ENCODE measurements around the gene ZC2HC1C. TPM values are rescaled to one million over a fixed set of nuclear protein-coding genes. Genes with fewer than 3 reads are reported as not detected.
"Not testable (repeated sequence)": the region's sequence is repeated elsewhere in the genome, so short reads cannot be mapped to it uniquely, and the experiment has no call there.

ZC2HC1C gene
- total RNA-seq, 2 experiments from 2014 or later: 0.40 to 0.56 TPM

DNA sequence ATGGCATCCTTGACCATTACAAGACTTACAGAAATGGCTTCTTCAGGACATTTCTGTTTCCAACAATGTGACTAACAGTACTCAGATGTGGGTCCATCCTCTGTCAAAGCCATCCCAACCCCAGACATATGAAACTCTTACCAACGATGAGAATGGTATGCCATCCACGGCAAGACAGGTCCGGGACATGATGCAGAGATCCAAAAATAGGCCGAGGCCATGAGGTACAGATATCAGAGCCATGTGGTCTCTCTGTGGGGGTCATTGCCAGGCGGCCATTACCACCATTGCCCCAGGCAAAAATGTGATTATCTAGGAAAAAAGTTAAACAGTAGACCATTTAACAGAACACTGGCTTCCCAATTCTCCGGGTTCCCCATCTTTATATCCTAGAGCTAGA lies 27.5 kb downstream of the ZC2HC1C start:
- Mint-ChIP-seq H3K4me1 (no peaks in the 10 kb centered on the region), H3K27me3 (no peaks in the 10 kb centered on the region)

DNA sequence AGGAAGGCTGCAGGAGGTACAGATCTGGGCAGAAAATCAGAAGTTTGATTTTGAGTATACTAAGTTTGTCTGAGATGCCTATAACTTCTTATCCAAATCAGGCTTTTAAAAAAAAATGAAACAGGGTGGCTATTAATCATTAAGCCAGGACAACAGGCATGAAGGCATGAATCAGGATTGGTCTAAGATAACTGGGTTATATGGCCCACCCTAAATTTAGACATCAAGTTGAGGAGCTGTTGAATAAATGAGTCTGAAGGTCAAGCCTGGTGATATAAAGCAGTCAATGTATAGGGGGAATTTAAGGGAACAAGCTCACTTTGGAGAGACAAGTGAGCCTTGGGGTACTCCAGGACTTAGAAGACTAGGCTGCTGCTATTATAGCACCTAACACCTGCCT lies 28.8 kb downstream of the ZC2HC1C start:
- Mint-ChIP-seq H3K27ac (no peak overlapping the region), H3K27me3 (no peaks in the 10 kb centered on the region), H3K9me3 (no peaks in the 10 kb centered on the region), H3K4me3 (no peak overlapping the region), H3K4me1 (no peaks in the 10 kb centered on the region), H3K36me3 (peaks cover 27% of the 10 kb centered on the region)
- DNase-seq: no peak

More for the DNA sequence above, 27.5 kb downstream of the ZC2HC1C start:
- Mint-ChIP-seq H3K9me3 (no peaks in the 10 kb centered on the region), H3K4me3 (no peak overlapping the region), H3K27ac (no peak overlapping the region), H3K36me3 (peaks cover 23% of the 10 kb centered on the region)
- DNase-seq: no peak

DNA sequence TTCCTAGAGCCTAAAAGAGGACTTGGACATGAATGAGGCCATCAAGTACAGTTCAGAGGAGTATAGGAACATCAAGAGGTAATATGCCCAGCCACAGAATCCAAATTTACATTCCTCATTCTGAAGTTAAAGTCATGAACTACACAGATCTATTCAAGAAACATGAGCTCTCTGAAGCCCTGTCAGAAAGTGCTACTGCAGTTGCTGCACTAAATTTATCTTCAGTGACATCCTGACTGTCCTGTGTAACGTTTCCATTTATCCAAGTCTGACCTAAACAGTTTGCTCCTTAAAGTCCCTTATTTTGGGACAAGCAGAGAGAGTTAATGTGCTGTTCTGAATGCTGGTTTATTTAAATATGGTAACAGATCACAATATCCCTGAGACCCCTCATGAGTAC lies 29.2 kb downstream of the ZC2HC1C start:
- DNase-seq: no peak
- Mint-ChIP-seq H3K9me3 (no peaks in the 10 kb centered on the region), H3K36me3 (peaks cover 27% of the 10 kb centered on the region), H3K4me1 (no peaks in the 10 kb centered on the region), H3K4me3 (no peak overlapping the region), H3K27ac (no peak overlapping the region), H3K27me3 (no peaks in the 10 kb centered on the region)

DNA sequence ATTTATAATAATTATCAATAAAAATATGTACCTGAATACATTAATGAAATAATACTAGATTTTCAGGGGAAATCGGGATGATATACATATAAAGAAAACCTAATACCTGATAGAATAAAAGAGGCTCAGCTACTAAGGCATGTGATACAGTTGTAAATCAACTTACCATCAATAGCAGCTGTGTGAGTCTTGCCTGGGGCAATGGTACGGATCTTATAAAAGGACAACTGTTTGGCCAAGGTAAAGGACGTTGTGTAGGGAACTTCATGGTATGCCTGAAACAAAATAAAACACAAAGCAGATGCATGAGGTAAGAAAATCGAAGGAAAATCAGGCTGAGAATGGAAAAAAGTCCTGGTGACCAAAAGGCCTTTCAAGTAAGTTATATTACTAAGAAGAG lies 32.0 kb downstream of the ZC2HC1C start:
- Mint-ChIP-seq H3K4me3 (no peak overlapping the region), H3K27me3 (no peaks in the 10 kb centered on the region), H3K9me3 (no peaks in the 10 kb centered on the region), H3K36me3 (peaks cover 21% of the 10 kb centered on the region), H3K27ac (no peak overlapping the region), H3K4me1 (no peaks in the 10 kb centered on the region)
- DNase-seq: no peak

DNA sequence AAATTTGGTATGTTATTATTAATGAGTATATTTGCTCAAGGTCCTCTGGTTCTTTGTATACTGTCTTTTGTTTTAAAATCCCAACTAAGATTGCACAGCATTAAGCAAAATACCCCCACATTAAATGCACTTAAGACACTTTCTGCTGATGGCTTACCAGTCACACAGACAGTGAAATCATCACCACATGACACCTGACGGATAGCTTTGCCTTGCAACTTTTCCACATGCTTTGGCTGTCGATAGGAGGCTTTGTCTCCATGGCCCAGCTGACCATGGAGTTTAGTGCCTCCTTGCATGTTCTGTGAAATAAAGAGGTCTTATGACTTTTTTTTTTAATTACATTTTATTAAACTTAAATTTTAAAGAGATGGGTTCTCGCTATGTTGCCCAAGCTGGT lies 37.7 kb downstream of the ZC2HC1C start:
- H3K27me3 Mint-ChIP-seq: no peaks in the 10 kb centered on the region
- no peak for DNase-seq
- H3K4me1 Mint-ChIP-seq: peaks cover 4% of the 10 kb centered on the region
- H3K9me3 Mint-ChIP-seq: no peaks in the 10 kb centered on the region
- no peak overlapping the region for H3K27ac Mint-ChIP-seq
- no peak overlapping the region for H3K4me3 Mint-ChIP-seq
- H3K36me3 Mint-ChIP-seq: peaks cover 22% of the 10 kb centered on the region

DNA sequence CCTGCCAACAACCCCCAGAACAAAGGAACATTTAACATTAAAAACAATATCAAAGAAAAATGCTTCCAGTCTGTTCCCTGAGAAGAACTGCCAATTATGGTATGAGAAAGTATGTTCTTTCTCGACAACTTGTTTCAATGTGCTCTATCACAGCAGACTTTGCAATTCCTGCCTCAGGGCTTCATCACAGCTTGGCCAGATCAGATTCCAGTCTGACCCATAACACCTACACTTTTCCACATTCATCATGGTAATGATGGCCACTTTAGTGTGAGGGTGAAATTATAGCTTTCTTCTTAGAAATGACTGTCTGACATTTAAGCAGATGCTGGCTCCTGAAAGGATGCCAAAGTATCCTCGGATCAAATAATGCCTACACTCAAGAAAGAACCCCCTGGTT lies 40.4 kb downstream of the ZC2HC1C start:
- Mint-ChIP-seq H3K27ac (no peak overlapping the region), H3K27me3 (no peaks in the 10 kb centered on the region), H3K9me3 (no peaks in the 10 kb centered on the region), H3K36me3 (peaks cover 27% of the 10 kb centered on the region), H3K4me1 (peaks cover 15% of the 10 kb centered on the region), H3K4me3 (no peak overlapping the region)
- DNase-seq: no peak

DNA sequence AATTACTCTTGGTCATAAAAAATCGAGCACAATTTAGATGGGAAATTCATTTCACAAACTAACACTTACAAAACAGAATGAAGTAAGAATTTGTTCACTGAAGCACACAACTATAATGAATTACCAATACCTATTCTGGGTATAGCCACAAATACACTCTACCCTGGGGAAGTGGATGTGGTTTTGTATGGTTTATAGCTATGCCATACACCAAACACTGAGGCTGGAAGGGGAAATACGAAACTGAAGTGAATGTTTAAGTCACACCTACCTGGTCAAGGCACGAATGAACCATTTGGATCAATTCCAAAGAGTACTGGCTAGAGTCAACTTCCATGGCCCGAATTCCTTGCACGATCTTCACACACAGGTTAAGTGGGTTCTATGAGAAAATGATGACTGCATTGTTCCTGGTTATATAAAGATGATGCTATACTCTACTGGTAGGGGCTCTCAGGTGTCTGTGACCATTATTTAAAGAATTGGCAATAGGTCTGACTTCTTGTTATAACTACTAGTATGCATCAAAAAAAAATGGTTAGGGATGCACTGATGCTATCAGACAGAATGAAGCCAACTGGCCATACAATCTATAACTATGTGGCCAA lies 44.6 kb downstream of the ZC2HC1C start:
- Mint-ChIP-seq H3K27me3 (no peaks in the 10 kb centered on the region), H3K36me3 (peaks cover 27% of the 10 kb centered on the region), H3K4me3 (no peak overlapping the region), H3K27ac (no peak overlapping the region), H3K4me1 (peaks cover 15% of the 10 kb centered on the region), H3K9me3 (no peaks in the 10 kb centered on the region)
- no peak for DNase-seq

DNA sequence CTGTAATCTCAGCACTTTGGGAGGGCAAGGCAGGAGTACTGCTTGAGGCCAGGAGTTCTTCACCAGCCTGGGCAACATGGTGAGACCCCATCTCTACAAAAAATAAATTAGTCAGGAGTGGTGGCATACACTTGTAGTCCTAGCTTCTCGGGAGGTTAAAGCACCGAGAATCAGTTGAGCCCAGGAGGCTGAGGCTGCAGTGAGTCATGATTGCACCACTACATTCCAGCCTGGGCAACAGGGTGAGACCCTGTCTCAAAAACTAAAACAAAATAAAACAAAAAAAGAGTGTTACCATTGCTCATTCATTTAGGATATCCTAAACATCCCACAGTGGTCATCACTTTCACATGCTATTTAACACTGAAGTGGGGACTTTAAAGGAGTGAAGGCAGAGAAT lies 49.6 kb downstream of the ZC2HC1C start:
- Mint-ChIP-seq H3K4me3 (no peak overlapping the region), H3K27ac (no peak overlapping the region), H3K4me1 (peaks cover 19% of the 10 kb centered on the region), H3K9me3 (no peaks in the 10 kb centered on the region), H3K27me3 (no peaks in the 10 kb centered on the region), H3K36me3 (peaks cover 17% of the 10 kb centered on the region)
- no peak for DNase-seq

DNA sequence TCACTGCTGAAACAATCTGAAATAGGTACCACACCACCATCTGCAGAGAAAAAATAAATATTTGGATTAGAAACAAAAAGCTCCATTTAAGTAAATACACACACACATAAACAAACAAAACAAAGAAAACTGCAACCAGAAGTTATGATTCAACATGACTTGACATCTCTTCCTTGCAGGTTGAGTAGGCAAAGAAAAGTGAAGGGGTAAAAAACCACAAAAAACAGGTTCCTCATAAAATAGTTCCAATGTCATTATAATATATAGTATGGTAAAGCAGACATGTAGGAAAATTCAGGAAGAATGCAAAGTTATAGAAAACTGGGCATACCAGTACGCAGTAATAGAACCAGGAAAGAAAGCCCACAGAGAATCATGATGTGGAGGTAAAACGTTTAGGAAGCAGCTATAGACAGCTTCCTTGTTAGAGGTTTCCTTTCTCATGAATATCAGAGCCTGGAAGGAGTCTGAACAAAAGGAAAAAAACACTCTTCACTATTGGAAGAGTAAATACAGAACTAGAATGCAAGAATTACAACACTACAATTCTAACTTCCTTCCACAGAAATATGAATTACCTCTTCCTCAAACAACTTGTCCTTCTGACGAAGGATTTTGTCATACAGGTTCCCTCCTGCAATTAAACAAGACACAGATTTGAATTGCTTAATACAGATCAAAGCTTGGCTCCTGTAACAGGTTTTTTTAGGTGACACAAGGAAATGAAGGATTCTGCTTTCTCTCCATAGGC lies 51.3 kb downstream of the ZC2HC1C start:
- Mint-ChIP-seq H3K27ac (no peak overlapping the region), H3K4me1 (peaks cover 29% of the 10 kb centered on the region), H3K36me3 (peaks cover 17% of the 10 kb centered on the region), H3K9me3 (no peaks in the 10 kb centered on the region), H3K4me3 (no peak overlapping the region), H3K27me3 (no peaks in the 10 kb centered on the region)
- no peak for DNase-seq

DNA sequence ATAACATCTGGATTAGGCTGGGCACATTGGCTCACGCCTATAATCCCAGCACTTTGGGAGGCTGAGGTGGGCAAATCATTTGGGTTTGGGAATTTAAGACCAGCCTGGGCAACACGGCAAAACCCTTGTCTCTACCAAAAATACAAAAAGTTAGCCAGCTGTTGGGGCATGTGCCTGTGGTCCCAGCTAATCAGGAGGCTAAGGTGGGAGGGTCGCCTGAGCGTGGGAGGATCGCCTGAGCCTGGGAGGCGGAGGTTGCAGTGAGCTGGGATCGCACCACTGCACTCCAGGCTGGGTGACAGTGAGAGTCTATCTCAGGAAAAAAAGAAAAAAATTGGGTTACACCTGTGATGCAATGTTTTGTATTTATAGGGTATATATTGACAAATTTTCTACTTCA lies 52.1 kb downstream of the ZC2HC1C start:
- peaks cover 23% of the 10 kb centered on the region for H3K36me3 Mint-ChIP-seq
- no peaks in the 10 kb centered on the region for H3K9me3 Mint-ChIP-seq
- no peaks in the 10 kb centered on the region for H3K27me3 Mint-ChIP-seq
- no peak overlapping the region for H3K4me3 Mint-ChIP-seq
- H3K4me1 Mint-ChIP-seq: peaks cover 34% of the 10 kb centered on the region
- H3K27ac Mint-ChIP-seq: no peak overlapping the region
- no peak for DNase-seq

DNA sequence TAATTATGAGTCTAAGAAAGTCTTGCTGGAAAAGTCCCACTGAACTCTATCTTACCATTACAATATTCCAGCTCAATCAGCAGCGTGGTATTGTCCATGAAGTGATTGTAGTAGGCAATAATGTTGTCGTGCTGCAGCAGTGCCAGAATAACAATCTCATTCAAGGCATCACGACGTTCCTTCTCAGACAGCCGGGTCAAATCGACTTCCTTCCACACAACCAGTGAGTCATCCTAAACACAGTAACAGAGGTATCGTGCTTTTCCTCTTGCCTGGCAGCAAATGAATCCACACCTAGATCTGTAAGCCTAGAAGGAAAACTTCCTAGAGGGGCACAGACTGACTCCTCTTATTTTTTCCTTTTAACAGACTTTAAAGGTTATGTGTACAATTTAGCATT lies 54.5 kb downstream of the ZC2HC1C start:
- peak overlapping the region; percentile 60 for H3K4me3 Mint-ChIP-seq
- H3K4me1 Mint-ChIP-seq: peaks cover 45% of the 10 kb centered on the region

DNA sequence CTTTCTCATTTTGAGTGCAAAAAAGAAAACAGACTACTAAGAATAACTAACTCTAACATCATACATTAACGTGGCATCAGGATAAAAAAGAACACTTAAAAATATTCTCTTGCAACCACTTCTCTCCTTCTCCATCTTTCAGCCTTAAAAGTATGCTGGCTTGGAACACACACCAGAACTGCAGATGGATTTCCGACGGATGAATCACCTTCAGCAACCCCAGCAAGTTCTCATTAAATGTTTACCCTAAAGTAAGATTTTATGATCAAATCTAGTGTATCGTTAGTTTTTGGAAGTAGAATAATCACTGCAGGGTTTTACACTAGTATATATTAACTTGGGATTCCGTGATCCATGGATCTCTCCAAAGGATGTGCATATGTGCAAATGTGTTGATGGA lies 56.2 kb downstream of the ZC2HC1C start:
- no peak for DNase-seq
- no peaks in the 10 kb centered on the region for H3K9me3 Mint-ChIP-seq
- H3K27me3 Mint-ChIP-seq: no peaks in the 10 kb centered on the region
- H3K36me3 Mint-ChIP-seq: peaks cover 28% of the 10 kb centered on the region
- H3K4me1 Mint-ChIP-seq: peaks cover 41% of the 10 kb centered on the region
- H3K4me3 Mint-ChIP-seq: peak overlapping the region; percentile 95
- no peak overlapping the region for H3K27ac Mint-ChIP-seq

More for the DNA sequence above, 54.5 kb downstream of the ZC2HC1C start:
- no peaks in the 10 kb centered on the region for H3K9me3 Mint-ChIP-seq
- peaks cover 28% of the 10 kb centered on the region for H3K36me3 Mint-ChIP-seq
- H3K27me3 Mint-ChIP-seq: no peaks in the 10 kb centered on the region
- DNase-seq: peak; percentile 8
- peak overlapping the region; percentile 72 for H3K27ac Mint-ChIP-seq

DNA sequence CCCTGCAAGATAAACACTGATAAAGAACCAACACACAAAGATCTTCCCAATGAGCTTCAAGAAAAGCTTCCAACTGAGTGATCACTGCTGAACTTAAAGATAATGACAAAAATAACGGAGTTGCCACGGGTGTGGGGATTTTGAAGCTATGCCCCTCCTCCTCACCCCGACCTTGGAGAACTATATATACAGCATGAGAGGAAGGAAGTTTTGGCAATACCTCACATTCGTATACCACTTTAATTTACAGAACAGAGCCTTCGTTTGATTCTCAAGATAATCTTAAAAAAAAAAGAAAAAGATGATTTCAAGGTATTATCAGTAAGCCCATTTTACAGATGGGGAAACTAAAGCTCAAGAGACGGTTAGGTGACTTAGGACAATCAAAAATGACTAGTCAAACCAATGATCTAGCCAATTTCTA lies 56.7 kb downstream of the ZC2HC1C start:
- peak overlapping the region; percentile 98 for H3K27ac Mint-ChIP-seq
- H3K36me3 Mint-ChIP-seq: peaks cover 27% of the 10 kb centered on the region
- no peaks in the 10 kb centered on the region for H3K27me3 Mint-ChIP-seq
- no peaks in the 10 kb centered on the region for H3K9me3 Mint-ChIP-seq
- peaks cover 41% of the 10 kb centered on the region for H3K4me1 Mint-ChIP-seq
- no peak for DNase-seq
- H3K4me3 Mint-ChIP-seq: peak overlapping the region; percentile 95

DNA sequence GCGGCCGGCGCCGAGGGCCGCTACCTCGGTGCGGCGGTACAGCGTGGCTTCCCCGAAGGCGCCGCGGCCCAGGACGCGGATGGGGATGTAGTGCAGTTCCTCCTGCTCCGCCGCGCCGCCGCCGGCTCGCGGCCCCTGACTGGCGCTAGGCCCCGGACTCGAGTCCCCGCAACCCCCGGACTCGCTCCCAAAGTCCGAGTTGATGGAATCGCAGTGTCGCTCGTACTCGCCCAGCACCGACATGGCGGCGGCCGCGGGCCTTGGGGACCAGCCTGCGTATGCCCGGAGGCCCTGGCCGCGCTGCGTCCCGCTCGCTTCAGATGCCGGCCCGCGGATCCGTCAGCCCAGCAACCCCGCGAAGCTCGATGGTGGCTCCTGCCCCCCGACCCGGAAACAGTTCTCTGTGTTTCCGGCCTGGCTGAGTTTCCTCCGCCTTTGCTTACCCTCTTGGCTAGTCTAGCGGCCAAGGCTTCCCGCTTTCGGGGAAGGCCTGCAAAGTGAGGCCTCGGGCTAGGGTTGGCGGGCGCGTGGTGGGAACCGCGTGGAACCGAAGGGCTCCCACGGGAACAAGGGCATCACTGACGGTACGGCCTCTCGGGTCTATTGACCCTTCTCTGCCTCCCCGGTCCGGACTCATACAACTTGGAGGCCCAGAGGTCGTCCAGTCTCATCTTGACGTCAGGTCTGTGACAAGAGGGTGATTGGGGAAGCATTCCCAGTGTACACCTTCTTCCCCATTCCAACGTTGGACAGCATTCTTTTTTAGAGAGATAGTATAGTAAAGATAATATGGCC lies 57.4 kb downstream of the ZC2HC1C start, which contains the start of gene NEK9:
Gene NEK9 (minus strand): TSS at position 370 of the 795 bp plus-strand sequence. CDS start 127 bp downstream, at position 243.
- Mint-ChIP-seq H3K27me3 (no peaks in the 10 kb centered on the region), H3K4me1 (peaks cover 40% of the 10 kb centered on the region), H3K9me3 (no peaks in the 10 kb centered on the region), H3K36me3 (peaks cover 25% of the 10 kb centered on the region), H3K4me3 (peak within 1 kb of the TSS; percentile 95), H3K27ac (peak within 1 kb of the TSS; percentile 98)
- peak; percentile 90 for DNase-seq

DNA sequence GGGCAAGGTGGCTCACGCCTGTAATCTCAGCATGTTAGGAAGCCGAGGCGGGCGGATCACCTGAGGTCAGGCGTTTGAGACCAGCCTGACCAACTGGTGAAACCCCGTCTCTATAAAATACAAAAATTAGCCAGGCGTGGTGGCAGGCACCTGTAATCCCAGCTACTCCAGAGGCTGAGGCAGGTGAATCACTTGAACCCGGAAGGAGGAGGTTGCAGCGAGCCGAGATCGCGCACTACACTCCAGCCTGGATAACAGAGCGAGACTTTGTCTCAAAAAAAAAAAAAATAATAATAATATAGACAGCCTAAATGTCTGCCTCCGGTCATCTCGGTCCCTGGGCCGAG lies 58.0 kb downstream of the ZC2HC1C start:
- Mint-ChIP-seq H3K36me3 (peaks cover 28% of the 10 kb centered on the region), H3K4me1 (peaks cover 38% of the 10 kb centered on the region), H3K27ac (peak overlapping the region; percentile 98), H3K4me3 (peak overlapping the region; percentile 95)
- H3K27me3 Mint-ChIP-seq, H3K9me3 Mint-ChIP-seq: not testable (repeated sequence)
- DNase-seq: peak; percentile 18
